K562 (cell line): ENCODE measurements around the gene IL17RC. TPM values are rescaled to one million over a fixed set of nuclear protein-coding genes. Genes with fewer than 3 reads are reported as not detected.

ENCODE experiments used
- ATAC-seq: fragments of 200-7000 bp; cut with Tn5 transposase; 3 replicates; pipeline ENCODE4 v1.9.1; 2020; ENCODE audit warnings: moderate library complexity
- BruUV-seq: library from RNA; stranded (reverse); fragments of 400-500 nt; replicated peaks from 2 replicates; lab custom pipeline; 2021; lab: Mats Ljungman, UMichigan
- CTCF ChIA-PET: fragments of 300-600 bp; formaldehyde crosslinking; extraction: SDS; loops from one replicate; lab custom pipeline; 2021; ENCODE audit warnings: low intra/inter-chr PET ratio; lab: Yijun Ruan, JAX
- POLR2A ChIA-PET: fragments of 300-600, 350-650 bp; sonication (Branson Sonifier 250); formaldehyde crosslinking; extraction: SDS; loops from one replicate; lab custom pipeline; 2021; ENCODE audit warnings: antibody characterized with exemption, inconsistent platforms; lab: Yijun Ruan, JAX
- DNase-seq, 4 experiments: peaks; one replicate each; pipeline versions ENCODE4 v3.0.0 to v3.0.0-alpha.2; 2011 to 2018; ENCODE audit warnings: low spot score in 3 of 4, mixed read lengths in 3 of 4; ENCODE audit errors: extremely low read depth in 1 of 4
- FAIRE-seq: peaks from 2 replicates; lab custom pipeline; 2011; peaks lifted over from hg19 to GRCh38; lab: Jason Lieb, UNC
- H2AFZ ChIP-seq: 2 replicates; pipeline ENCODE4 v1.6.0; 2011; ENCODE audit warnings: low read depth, low read length, control low read depth, inconsistent platforms
- H3K27ac ChIP-seq: fragments of 200-600 bp; 3 replicates; pipeline ENCODE4 v1.8.0; 2011; ENCODE audit warnings: low read depth, mild to moderate bottlenecking, control low read depth, inconsistent platforms, low read length, moderate library complexity, mixed read lengths; ENCODE audit errors: extremely low read depth
- H3K27me3 ChIP-seq, 2 experiments: fragments of 300-600 bp in 1 of 2; 2 replicates in 1 of 2; 3 replicates in 1 of 2; pipeline versions ENCODE4 v1.6.0 to v1.8.0; 2011; ENCODE audit warnings: inconsistent platforms in 2 of 2, low read length in 2 of 2, mild to moderate bottlenecking in 1 of 2, mixed read lengths in 1 of 2, moderate library complexity in 1 of 2; ENCODE audit not compliant: control insufficient read depth in 2 of 2, insufficient read depth in 2 of 2
- H3K36me3 ChIP-seq: fragments of 300-600 bp; 3 replicates; pipeline ENCODE4 v1.8.0; 2011; ENCODE audit warnings: mild to moderate bottlenecking, low read length, inconsistent platforms; ENCODE audit not compliant: control insufficient read depth, insufficient read depth
- H3K4me1 ChIP-seq, 2 experiments: fragments of 200-600 bp in 1 of 2; replicated peaks in 1 of 2; 2 replicates in 1 of 2; 3 replicates in 1 of 2; pipeline versions ENCODE4 v1.5.1 to v1.8.0; 2011; ENCODE audit warnings: inconsistent platforms in 2 of 2, low read length in 2 of 2, mild to moderate bottlenecking in 1 of 2, mixed read lengths in 1 of 2, moderate library complexity in 1 of 2; ENCODE audit not compliant: control insufficient read depth in 2 of 2, insufficient read depth in 2 of 2
- H3K4me2 ChIP-seq: 2 replicates; pipeline ENCODE4 v1.6.1; 2011; ENCODE audit warnings: low read length, control low read depth, inconsistent platforms, mixed read lengths; ENCODE audit not compliant: insufficient read depth
- H3K4me3 ChIP-seq: fragments of 200-600 bp; sonication (generic), shearing (Covaris generic); 2 replicates; pipeline ENCODE4 v1.5.1; 2016; ENCODE audit warnings: control low read depth, inconsistent platforms
- H3K79me2 ChIP-seq: fragments of 200-600 bp; 3 replicates; pipeline ENCODE4 v1.8.0; 2011; ENCODE audit warnings: low read length, inconsistent platforms; ENCODE audit not compliant: control insufficient read depth, insufficient read depth
- H3K9ac ChIP-seq, 2 experiments: 2 replicates each; pipeline versions ENCODE4 v1.6.0 to v1.6.1; 2011; ENCODE audit warnings: low read depth in 2 of 2, low read length in 2 of 2, control low read depth in 1 of 2, inconsistent platforms in 1 of 2, mild to moderate bottlenecking in 1 of 2, mixed read lengths in 1 of 2; ENCODE audit not compliant: insufficient read depth in 1 of 2
- H3K9me1 ChIP-seq: one replicate; pipeline ENCODE4 v1.6.0; 2011; ENCODE audit warnings: inconsistent platforms, mild to moderate bottlenecking, low read length, moderate library complexity; ENCODE audit not compliant: control insufficient read depth, insufficient read depth
- H3K9me3 ChIP-seq: replicated peaks from 2 replicates; pipeline ENCODE4 v1.5.1; 2011; ENCODE audit warnings: low read depth, low read length, inconsistent platforms; ENCODE audit not compliant: control insufficient read depth, insufficient read depth
- H4K20me1 ChIP-seq: replicated peaks from 2 replicates; pipeline ENCODE4 v1.6.1; 2011; ENCODE audit warnings: low read length, inconsistent platforms, mixed read lengths; ENCODE audit not compliant: control insufficient read depth, insufficient read depth
- ATF2 ChIP-seq: sonication (generic); formaldehyde crosslinking; IDR thresholded peaks from 2 replicates; pipeline ENCODE4 v1.8.1; 2022; ENCODE audit warnings: missing genetic modification reagents
- CREBBP ChIP-seq: IDR thresholded peaks from one replicate; pipeline ENCODE4 v1.6.1; 2012; ENCODE audit warnings: low read depth, mild to moderate bottlenecking, control low read depth, inconsistent platforms, low read length
- DDX20 ChIP-seq: fragments of 450-650 bp; IDR thresholded peaks from 2 replicates; pipeline ENCODE4 v1.6.1; 2016; ENCODE audit warnings: missing genetic modification characterization, low read depth, mild to moderate bottlenecking, missing compliant biosample characterization, moderate library complexity
- HMG20B ChIP-seq: fragments of 250-450 bp; sonication (Bioruptor Pico); IDR thresholded peaks from 2 replicates; pipeline ENCODE4 v1.5.0; 2021; ENCODE audit warnings: mild to moderate bottlenecking
- HNRNPLL ChIP-seq: fragments of 200-400 bp; formaldehyde crosslinking; IDR thresholded peaks from 2 replicates; pipeline ENCODE4 v1.6.1; 2017; ENCODE audit warnings: low read length, low read depth, mild to moderate bottlenecking; ENCODE audit not compliant: poor library complexity, severe bottlenecking
- JUNB ChIP-seq: fragments of 450-650 bp; formaldehyde crosslinking; conservative IDR thresholded peaks from 2 replicates; pipeline ENCODE4 v1.4.0; 2020; ENCODE audit warnings: mild to moderate bottlenecking
- KHSRP ChIP-seq: fragments of 450-650 bp; IDR thresholded peaks from 2 replicates; pipeline ENCODE4 v1.6.1; 2017
- MAFG ChIP-seq: fragments of 450-650 bp; conservative IDR thresholded peaks from 2 replicates; pipeline ENCODE4 v1.6.1; 2016; ENCODE audit warnings: missing genetic modification characterization, missing compliant biosample characterization
- PHB2 ChIP-seq: fragments of 450-650 bp; IDR thresholded peaks from 2 replicates; pipeline ENCODE4 v1.6.1; 2017; ENCODE audit warnings: low read depth
- POU5F1 ChIP-seq: fragments of 150-350 bp; IDR thresholded peaks from 2 replicates; pipeline ENCODE4 v1.6.1; 2014; ENCODE audit warnings: borderline replicate concordance, low read length, low read depth, mild to moderate bottlenecking; ENCODE audit not compliant: partially characterized antibody
- SPI1 ChIP-seq: IDR thresholded peaks from 2 replicates; pipeline ENCODE4 v1.6.1; 2011; ENCODE audit warnings: low read depth, low read length, control low read depth, borderline replicate concordance
- TAF7 ChIP-seq: fragments of 450-650 bp; IDR thresholded peaks from 2 replicates; pipeline ENCODE4 v1.6.1; 2016; ENCODE audit warnings: missing genetic modification characterization, missing compliant biosample characterization
- TEAD2 ChIP-seq: fragments of 450-650 bp; IDR thresholded peaks from 2 replicates; pipeline ENCODE4 v1.6.1; 2016; ENCODE audit warnings: missing genetic modification characterization, control low read depth, missing compliant biosample characterization
- XRCC4 ChIP-seq: IDR thresholded peaks from one replicate; pipeline ENCODE4 v1.6.1; 2011; ENCODE audit not compliant: insufficient read depth, insufficient read length; ENCODE audit errors: extremely low read depth
- ZC3H8 ChIP-seq: fragments of 450-650 bp; IDR thresholded peaks from 2 replicates; pipeline ENCODE4 v1.6.1; 2017
- ZNF224 ChIP-seq: sonication (generic); formaldehyde crosslinking; IDR thresholded peaks from 2 replicates; pipeline ENCODE4 v1.8.0; 2022; ENCODE audit warnings: mild to moderate bottlenecking, missing genetic modification reagents
- ZNF507 ChIP-seq: conservative IDR thresholded peaks from 2 replicates; pipeline ENCODE4 v1.6.1; 2017; ENCODE audit warnings: missing genetic modification characterization, missing compliant biosample characterization
- ZNF668 ChIP-seq: fragments of 250-450 bp; sonication (Bioruptor Pico); IDR thresholded peaks from 2 replicates; pipeline ENCODE4 v1.8.0; 2022; ENCODE audit warnings: mild to moderate bottlenecking, inconsistent platforms
- ZNF778 ChIP-seq: fragments of 450-650 bp; formaldehyde crosslinking; IDR thresholded peaks from 2 replicates; pipeline ENCODE4 v1.4.0; 2020; ENCODE audit warnings: mild to moderate bottlenecking, moderate library complexity
- WGBS: fragments of 100-300 bp; shearing (Covaris generic); methylation state at CpG from one replicate; pipeline ENCODE4 v1.1.6; 2016; ENCODE audit warnings: low coverage, mixed read lengths; ENCODE audit not compliant: insufficient coverage; ENCODE audit errors: missing lambda C conversion rate; 5-methylcytosine and 5-hydroxymethylcytosine counted together
- in situ Hi-C: fragments of 300-500 bp; cut with MboI; formaldehyde crosslinking; loops from 4 replicates; pipeline ENCODE4 v1.15.0; 2018; ENCODE audit warnings: inconsistent platforms, mixed read lengths
- intact Hi-C: fragments of 100-400 bp; cut with micrococcal nuclease; formaldehyde crosslinking; loops from 2 replicates; pipeline ENCODE4 v1.14.2; 2022
- polyA plus RNA-seq, 8 experiments: library from polyadenylated mRNA; depleted of rRNA in 4 of 8; stranded (reverse) in 5 of 8; unstranded in 3 of 8; fragments of >200 nt; fragmentation: Nextera tagmentation in 2 of 8; fragmentation: Illumina TruSeq in 1 of 8; extraction: Ambion mirVana in 2 of 8; extraction: Trizol in 1 of 8; gene quantifications; 2 replicates each; pipeline versions ENCODE4 v1.2.1 to v1.2.3, GENCODE V29; 2011 to 2014; ENCODE audit warnings: inconsistent platforms in 1 of 8, missing spikeins in 1 of 8
- total RNA-seq, 7 experiments: library from RNA; depleted of rRNA in 6 of 7; stranded (reverse); fragments of >200 nt in 6 of 7; fragmentation: Illumina TruSeq in 2 of 7; extraction: Trizol in 2 of 7; gene quantifications; 2 replicates each; pipeline versions ENCODE4 v1.2.1 to v1.2.3, GENCODE V29; 2011 to 2021; ENCODE audit warnings: low replicate concordance in 1 of 7

Gene IL17RC
- total and polyA plus RNA-seq, 9 of the 15 experiments (the other 6 are each of a cell fraction or from before 2014, with no cell fraction given) = 0.15 to 11.4 (median 7.1) TPM; not detected in 1

GRCh38 chr3:9944271-9944670 lies 27.4 kb downstream of the IL17RC start:
- Histone ChIP-seq H3K4me2 (no peak overlapping the region), H3K36me3 (peaks cover 20% of the 10 kb centered on the region; the same call in 2 of the 3 replicates), H3K9me3 (0 out of 2 replicates have a peak, but pooled peaks cover 3% of the 10 kb centered on the region), H3K9me1 (no peaks in the 10 kb centered on the region), H3K27ac (no peak overlapping the region), H3K4me3 (no peak overlapping the region), H3K27me3 (no peaks in the 10 kb centered on the region), H3K9ac (no peak overlapping the region), H2AFZ (no peak overlapping the region), H3K4me1 (peaks cover 0 to 27% of the 10 kb centered on the region in 2 experiments; a peak in 1 of 5 replicates), H3K79me2 (no peaks in the 10 kb centered on the region), H4K20me1 (no peaks in the 10 kb centered on the region)
- no TSS peak for BruUV-seq
- ATAC-seq = no peak
- WGBS = 69% methylated on average over 11 of the region's 11 CpGs
- TF ChIP-seq TAF7 (tag) = no peak
- no peak for TF ChIP-seq POU5F1
- no peak for TF ChIP-seq ZNF668 (CRISPR knock-in tag)
- no peak for TF ChIP-seq ZNF507 (tag)
- TF ChIP-seq JUNB (CRISPR knock-in tag) = no peak
- ChIA-PET CTCF (no interaction called here), POLR2A (interaction anchor here (0.5 to 1.4 kb wide), 4 partner anchors 8 to 174 kb away, joined by 3 to 11 read pairs (median 3); partner anchors contain the start of gene CRELD1)
- in situ Hi-C loops (no loop called here), intact Hi-C loops (no loop called here)
- FAIRE-seq = no peak
- no peak for DNase-seq

DNA sequence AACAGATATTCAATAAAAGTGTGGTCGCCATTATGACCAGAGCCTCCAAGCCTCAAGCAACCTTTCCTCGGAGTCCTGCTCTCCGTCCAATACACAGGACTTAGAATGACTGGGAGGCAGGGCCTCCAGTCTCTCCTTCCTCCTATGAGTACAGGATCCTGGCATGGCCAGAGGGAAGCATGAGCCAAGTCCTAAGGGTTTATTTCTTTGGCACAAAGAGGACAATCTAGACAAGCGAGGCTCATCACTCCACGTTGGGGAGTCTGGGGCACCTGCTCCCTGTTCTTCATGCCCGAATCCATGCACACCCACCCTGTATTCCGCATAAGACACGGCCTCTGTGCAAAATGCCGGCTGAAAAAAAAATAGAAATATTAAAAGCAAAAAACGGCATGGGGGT lies 28.5 kb downstream of the IL17RC start:
- no peak overlapping the region for H3K4me3 ChIP-seq
- POLR2A ChIA-PET = interaction anchor here (0.7 kb wide), 1 partner anchor 14 kb away, joined by 4 read pairs; no protein-coding TSS in a partner anchor
- TF ChIP-seq ZNF224 (CRISPR knock-in tag) (no peak), PHB2 (no peak), ZC3H8 (no peak), SPI1 (no peak), ATF2 (CRISPR knock-in tag) (no peak), CREBBP (no peak), HMG20B (CRISPR knock-in tag) (no peak), KHSRP (no peak), HNRNPLL (no peak), MAFG (tag) (no peak), TEAD2 (no peak), XRCC4 (no peak), DDX20 (tag) (no peak), ZNF778 (no peak)

More for the DNA sequence above, 28.5 kb downstream of the IL17RC start:
- no TSS peak for BruUV-seq
- H3K36me3 ChIP-seq = peaks cover 20% of the 10 kb centered on the region; the same call in 2 of the 3 replicates
- peaks cover 0 to 30% of the 10 kb centered on the region in 2 experiments; a peak in 1 of 5 replicates for H3K4me1 ChIP-seq
- DNase-seq (no peak), FAIRE-seq (no peak), ATAC-seq (no peak)
- no peak overlapping the region for H3K27ac ChIP-seq
- no peaks in the 10 kb centered on the region for H3K9me1 ChIP-seq
- H3K79me2 ChIP-seq = no peaks in the 10 kb centered on the region
- 0 out of 2 replicates have a peak, but pooled peaks cover 3% of the 10 kb centered on the region for H3K9me3 ChIP-seq
- in situ Hi-C loops (no loop called here), intact Hi-C loops (no loop called here)
- no peaks in the 10 kb centered on the region for H3K27me3 ChIP-seq
- H4K20me1 ChIP-seq = no peaks in the 10 kb centered on the region
- H3K9ac ChIP-seq = no peak overlapping the region
- WGBS = 80% methylated on average over 10 of the region's 10 CpGs
- no peak overlapping the region for H2AFZ ChIP-seq
- CTCF ChIA-PET = no interaction called here
- no peak overlapping the region for H3K4me2 ChIP-seq
